Uterus (tissue), 4 donors: ENCODE results near the gene DNAJB2. TPM values are rescaled to one million over a fixed set of nuclear protein-coding genes. Genes with fewer than 3 reads are reported as not detected.
"Not testable (repeated sequence)": the region's sequence is repeated elsewhere in the genome, so short reads cannot be mapped to it uniquely, and the experiment has no call there.

ENCODE experiments used
- DNase-seq, 2 donors: peaks; one replicate each; pipeline ENCODE4 v3.0.0-alpha.2; 2019 to 2020
- H3K27ac ChIP-seq, 2 donors: fragments of 200-600 bp; sonication (generic); 1 replicate in 1 of 2; 2 replicates in 1 of 2; pipeline ENCODE4 v1.5.1; 2016 to 2018
- H3K27me3 ChIP-seq, 2 donors: fragments of 200-600 bp; sonication (generic); one replicate each; pipeline ENCODE4 v1.5.1; 2018 to 2019; ENCODE audit warnings: control low read depth in 1 of 2
- H3K36me3 ChIP-seq, 2 donors: fragments of 200-600 bp; sonication (generic); one replicate each; pipeline ENCODE4 v1.5.1; 2019; ENCODE audit warnings: control low read depth in 1 of 2
- H3K4me1 ChIP-seq, 2 donors: fragments of 200-600 bp; sonication (generic); one replicate each; pipeline ENCODE4 v1.5.1; 2018 to 2019; ENCODE audit warnings: control low read depth in 1 of 2
- H3K4me3 ChIP-seq, 2 donors: fragments of 200-600 bp; sonication (generic); 1 replicate in 1 of 2; 2 replicates in 1 of 2; pipeline ENCODE4 v1.5.1; 2018 to 2019; ENCODE audit warnings: mild to moderate bottlenecking in 1 of 2
- H3K9me3 ChIP-seq, 2 donors: fragments of 200-600 bp; sonication (generic); one replicate each; pipeline ENCODE4 v1.5.1; 2019; ENCODE audit warnings: control low read depth in 1 of 2
- CTCF ChIP-seq, 4 experiments: fragments of 200-600 bp in 2 of 4; fragments of 450-650 bp in 2 of 4; sonication (generic) in 2 of 4; IDR thresholded peaks; one replicate each; pipeline ENCODE4 v1.5.1; 2016 to 2019; ENCODE audit warnings: antibody characterized with exemption in 4 of 4, mild to moderate bottlenecking in 2 of 4, moderate library complexity in 1 of 4
- POLR2A ChIP-seq, 2 donors: fragments of 450-650 bp; IDR thresholded peaks; one replicate each; pipeline ENCODE4 v1.6.1; 2016; ENCODE audit warnings: antibody characterized with exemption in 2 of 2, mild to moderate bottlenecking in 1 of 2, moderate library complexity in 1 of 2
- intact Hi-C: fragments of 100-400 bp; cut with DNase I; formaldehyde crosslinking; loops from one replicate; pipeline ENCODE4 v1.15.1; 2023; ENCODE audit warnings: low total_unique reads
- total RNA-seq, 4 donors: library from RNA; depleted of rRNA in 3 of 4; stranded (reverse); fragments of >200 nt in 3 of 4; gene quantifications; one replicate each; pipeline versions ENCODE4 v1.1.0 to v1.2.4, GENCODE V29; 2014 to 2023
- donor health status: DM: yes; HTN: yes; CAD: no.

DNAJB2 gene
- total RNA-seq, 4 donors from 2014 or later, result 32.1 to 92.1 (median 69.1) TPM

DNA sequence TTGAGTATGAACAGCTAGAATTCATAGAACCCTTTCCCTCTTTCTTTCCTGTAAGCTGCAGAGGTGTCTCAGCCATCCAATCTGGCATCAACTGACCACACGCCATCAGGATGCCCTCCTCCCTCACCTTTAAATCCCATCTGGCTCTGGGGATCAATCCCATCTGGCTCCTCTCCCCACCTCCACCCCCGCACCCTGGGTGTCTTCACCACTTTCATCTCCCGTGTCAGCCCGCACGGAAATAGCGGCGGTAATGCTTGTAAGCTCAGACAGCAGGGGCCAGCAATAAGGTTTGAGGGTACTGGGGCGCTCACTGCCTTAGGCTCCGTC lies 26.6 kb upstream of the DNAJB2 start:
- no peaks in the 10 kb centered on the region for H3K9me3 ChIP-seq
- H3K27me3 ChIP-seq, result peaks cover 0 to 17% of the 10 kb centered on the region in 2 donors
- no peaks in the 10 kb centered on the region for H3K36me3 ChIP-seq
- H3K27ac ChIP-seq, result peak overlapping the region; percentile 15 to 67
- no peak for DNase-seq
- peaks cover 0 to 8% of the 10 kb centered on the region in 2 donors for H3K4me1 ChIP-seq
- no peak for TF ChIP-seq POLR2A (IDR thresholded peaks at IDR 0.05)
- no peak for TF ChIP-seq CTCF (IDR thresholded peaks at IDR 0.05)
- intact Hi-C loops, result no loop called here
- peak overlapping the region; percentile 55 to 56 for H3K4me3 ChIP-seq

DNA sequence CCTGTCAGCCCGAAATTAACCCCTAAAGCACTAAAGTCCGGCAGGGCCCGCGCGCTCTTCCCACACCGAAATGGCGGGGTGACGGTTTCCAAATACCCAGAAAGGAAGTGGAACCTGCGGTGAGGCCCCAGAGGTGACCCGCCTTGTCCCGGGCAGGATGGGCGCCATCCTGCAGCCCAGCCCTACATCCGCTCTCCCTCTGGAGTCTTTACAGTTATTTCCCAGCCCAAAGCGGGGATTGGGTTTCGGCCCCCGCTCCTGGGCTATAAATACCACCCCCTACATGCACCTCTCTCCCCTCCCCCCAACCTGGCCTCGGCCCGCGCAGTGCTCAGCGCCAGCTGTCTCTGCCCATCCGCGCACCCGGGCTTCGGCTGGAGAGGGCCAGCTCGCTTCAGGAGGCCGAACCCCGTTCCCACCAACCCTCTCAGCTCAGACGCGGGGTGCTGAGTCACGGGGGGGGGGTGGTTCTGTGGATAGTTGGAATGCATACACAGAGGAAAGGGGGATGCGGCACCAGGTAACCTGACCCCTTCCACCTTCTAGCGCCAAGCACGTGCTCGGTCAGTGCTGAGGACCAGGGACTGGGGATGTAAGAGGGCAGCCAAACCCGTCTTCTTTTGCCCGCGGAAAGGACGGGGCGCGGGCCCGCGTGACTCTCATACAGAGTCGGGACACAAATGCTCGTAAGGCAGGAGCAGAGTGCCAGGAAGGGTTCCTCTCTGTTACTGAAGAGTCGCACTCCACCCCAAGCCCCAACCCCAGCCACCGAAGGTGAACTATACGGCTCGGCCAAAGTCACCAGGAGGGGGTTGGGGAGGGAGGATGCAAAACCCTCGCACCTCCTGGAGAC lies 26.0 kb upstream of the DNAJB2 start, which contains the start of gene TUBA4B:
Gene TUBA4B (plus strand): TSS at position 344 of the 853 bp plus-strand sequence. CDS start 165 bp downstream, at position 509.
- Histone ChIP-seq H3K27me3 (peaks cover 0 to 17% of the 10 kb centered on the region in 2 donors), H3K4me1 (peaks cover 0 to 8% of the 10 kb centered on the region in 2 donors), H3K4me3 (peak within 1 kb of the TSS; percentile 55 to 56), H3K27ac (peak within 1 kb of the TSS; percentile 15 to 67), H3K36me3 (no peaks in the 10 kb centered on the region), H3K9me3 (no peaks in the 10 kb centered on the region)
- intact Hi-C loops, result no loop called here
- TF ChIP-seq CTCF (IDR thresholded peaks at IDR 0.05), result no peak
- TF ChIP-seq POLR2A (IDR thresholded peaks at IDR 0.05), result no peak
- peak in 1 of 2 donors; percentile 33 for DNase-seq

DNA sequence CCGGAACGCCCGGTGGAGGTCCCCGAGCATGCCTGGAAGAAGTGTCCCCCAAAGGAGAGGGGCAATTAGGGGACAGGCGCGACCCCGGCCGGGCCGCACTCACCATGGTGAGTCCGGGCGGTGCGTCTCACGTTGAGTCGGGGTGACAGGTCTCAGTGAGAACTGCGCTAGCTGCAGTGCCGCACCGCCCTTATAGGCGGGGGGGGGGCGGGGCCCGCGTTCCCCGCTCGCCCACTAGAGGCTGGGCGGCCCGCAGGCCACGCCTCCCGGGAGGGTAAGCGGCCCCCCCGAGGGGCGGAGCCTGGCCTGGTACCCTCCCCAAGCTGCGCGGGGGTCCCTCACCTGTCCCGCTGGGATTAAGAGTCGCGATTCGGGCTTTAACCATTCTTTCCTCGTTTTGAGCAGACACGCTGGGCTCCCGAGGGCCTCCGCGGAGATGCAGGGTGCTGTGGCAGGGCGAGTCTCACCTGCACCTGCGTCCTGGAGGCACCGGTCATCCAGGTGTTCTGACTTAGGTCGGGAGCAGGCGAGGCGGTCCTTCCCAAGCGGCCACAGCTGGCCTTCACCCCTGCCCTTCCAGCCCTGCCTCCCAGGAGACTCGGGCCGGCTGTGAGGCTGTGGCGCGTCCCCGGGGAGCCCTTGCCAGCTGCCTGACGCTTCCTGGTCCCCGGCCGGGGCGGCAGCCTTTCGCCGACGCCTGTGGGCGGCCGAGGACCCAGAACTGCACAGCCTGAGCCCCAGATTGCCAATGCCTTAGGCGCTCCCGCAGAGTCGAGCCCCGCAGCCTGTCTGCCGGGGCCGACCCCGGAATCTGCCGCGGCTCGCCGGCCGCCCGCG lies 25.2 kb upstream of the DNAJB2 start, which contains the start of gene TUBA4A:
Gene TUBA4A (minus strand): TSS at position 166 of the 837 bp plus-strand sequence. CDS start 60 bp downstream, at position 106.
- peaks cover 0 to 17% of the 10 kb centered on the region in 2 donors for H3K27me3 ChIP-seq
- intact Hi-C loops, result no loop called here
- H3K4me3 ChIP-seq, result peak within 1 kb of the TSS; percentile 55 to 56
- TF ChIP-seq POLR2A (IDR thresholded peaks at IDR 0.05) (peak; percentile 88 to 97), CTCF (IDR thresholded peaks at IDR 0.05) (peak in 3 of 4 experiments; percentile 27 to 35 (median 28))
- H3K27ac ChIP-seq, result peak within 1 kb of the TSS; percentile 15 to 67
- DNase-seq, result peak; percentile 72 to 73
- no peaks in the 10 kb centered on the region for H3K36me3 ChIP-seq
- H3K4me1 ChIP-seq, result peaks cover 0 to 7% of the 10 kb centered on the region in 2 donors
- no peaks in the 10 kb centered on the region for H3K9me3 ChIP-seq

GRCh38 chr2:219254590-219255201 lies 24.5 kb upstream of the DNAJB2 start:
- H3K27ac ChIP-seq, result peak overlapping the region in 1 of 2 donors; percentile 67
- TF ChIP-seq POLR2A (IDR thresholded peaks at IDR 0.05), result no peak
- no peak for TF ChIP-seq CTCF (IDR thresholded peaks at IDR 0.05)
- no peaks in the 10 kb centered on the region for H3K4me1 ChIP-seq
- no peak for DNase-seq
- H3K9me3 ChIP-seq, result no peaks in the 10 kb centered on the region
- H3K4me3 ChIP-seq, result peak overlapping the region; percentile 55 to 56
- no peaks in the 10 kb centered on the region for H3K36me3 ChIP-seq
- H3K27me3 ChIP-seq, result peaks cover 0 to 17% of the 10 kb centered on the region in 2 donors
- intact Hi-C loops, result no loop called here

GRCh38 chr2:219258942-219259341 lies 20.2 kb upstream of the DNAJB2 start:
- peaks cover 0 to 17% of the 10 kb centered on the region in 2 donors for H3K27me3 ChIP-seq
- DNase-seq, H3K36me3 ChIP-seq, H3K9me3 ChIP-seq, H3K4me1 ChIP-seq, intact Hi-C loops, H3K27ac ChIP-seq, H3K4me3 ChIP-seq: not testable (repeated sequence)
